IMR-90 (cell line): ENCODE results near the gene SUDS3. TPM values are rescaled to one million over a fixed set of nuclear protein-coding genes. Genes with fewer than 3 reads are reported as not detected.

Experiments
- ATAC-seq: fragments of 200-7000 bp; cut with Tn5 transposase; 2 replicates; pipeline ENCODE4 v1.9.1; 2020; ENCODE audit warnings: low read depth, mild to moderate bottlenecking, moderate library complexity
- BruUV-seq: library from RNA; stranded (reverse); fragments of 400-500 nt; replicated peaks from 2 replicates; lab custom pipeline; 2021; lab: Mats Ljungman, UMichigan
- CTCF ChIA-PET: fragments of 300-600 bp; formaldehyde crosslinking; extraction: SDS; loops from one replicate; lab custom pipeline; 2021; ENCODE audit warnings: antibody characterized with exemption; lab: Yijun Ruan, JAX
- POLR2A ChIA-PET: fragments of 300-600 bp; sonication (Branson Sonifier 250); formaldehyde crosslinking; loops from one replicate; lab custom pipeline; 2022; ENCODE audit warnings: antibody characterized with exemption; ENCODE audit not compliant: unreplicated experiment; lab: Charles Lee
- DNase-seq: peaks from one replicate; pipeline ENCODE4 v3.0.0; 2013
- H2AFZ ChIP-seq: replicated peaks from 2 replicates; pipeline ENCODE3; 2013; ENCODE audit warnings: low read length, mild to moderate bottlenecking; ENCODE audit not compliant: poor library complexity
- H2AK5ac ChIP-seq: 2 replicates; pipeline ENCODE4 v1.6.1; 2013; ENCODE audit warnings: low read depth, low read length, inconsistent platforms
- H2AK9ac ChIP-seq: replicated peaks from 2 replicates; pipeline ENCODE3; 2013; ENCODE audit warnings: mild to moderate bottlenecking, low read depth, low read length, moderate library complexity; ENCODE audit not compliant: poor library complexity
- H2BK120ac ChIP-seq: 2 replicates; pipeline ENCODE4 v1.6.1; 2013; ENCODE audit warnings: low read depth, low read length, inconsistent platforms
- H2BK15ac ChIP-seq: 3 replicates; pipeline ENCODE4 v1.6.1; 2013; ENCODE audit warnings: low read depth, low read length, inconsistent platforms
- H2BK20ac ChIP-seq: 2 replicates; pipeline ENCODE4 v1.6.1; 2013; ENCODE audit warnings: low read depth, mild to moderate bottlenecking, inconsistent platforms, low read length, moderate library complexity
- H2BK5ac ChIP-seq: 2 replicates; pipeline ENCODE4 v1.6.1; 2013; ENCODE audit warnings: mild to moderate bottlenecking, low read depth, low read length, inconsistent platforms; ENCODE audit not compliant: poor library complexity, severe bottlenecking
- H3K14ac ChIP-seq: replicated peaks from 2 replicates; pipeline ENCODE4 v1.6.1; 2013; ENCODE audit warnings: low read depth, low read length, inconsistent platforms
- H3K18ac ChIP-seq: 2 replicates; pipeline ENCODE4 v1.6.1; 2013; ENCODE audit warnings: low read depth, low read length, control low read depth
- H3K23ac ChIP-seq: 2 replicates; pipeline ENCODE4 v1.6.1; 2013; ENCODE audit warnings: low read depth, low read length, inconsistent platforms
- H3K27ac ChIP-seq: 2 replicates; pipeline ENCODE4 v1.5.1; 2013; ENCODE audit warnings: mild to moderate bottlenecking, control low read depth, low read length; ENCODE audit not compliant: insufficient read depth
- H3K27me3 ChIP-seq: 2 replicates; pipeline ENCODE4 v1.6.1; 2013; ENCODE audit warnings: low read length; ENCODE audit not compliant: control insufficient read depth, insufficient read depth
- H3K36me3 ChIP-seq: 2 replicates; pipeline ENCODE4 v1.6.1; 2013; ENCODE audit warnings: low read length, mixed read lengths; ENCODE audit not compliant: control insufficient read depth, insufficient read depth
- H3K4ac ChIP-seq: 2 replicates; pipeline ENCODE4 v1.6.1; 2013; ENCODE audit warnings: low read depth, low read length, inconsistent platforms
- H3K4me1 ChIP-seq: 2 replicates; pipeline ENCODE4 v1.6.1; 2013; ENCODE audit warnings: low read length, mixed read lengths; ENCODE audit not compliant: control insufficient read depth, insufficient read depth
- H3K4me2 ChIP-seq: 2 replicates; pipeline ENCODE4 v1.6.1; 2013; ENCODE audit warnings: low read depth, mild to moderate bottlenecking, control low read depth, low read length, moderate library complexity
- H3K4me3 ChIP-seq: 2 replicates; pipeline ENCODE4 v1.5.1; 2013; ENCODE audit warnings: low read depth, mild to moderate bottlenecking, control low read depth, low read length, moderate library complexity; ENCODE audit not compliant: insufficient read depth
- H3K56ac ChIP-seq: 2 replicates; pipeline ENCODE4 v1.6.1; 2013; ENCODE audit warnings: low read length, inconsistent platforms; ENCODE audit not compliant: insufficient read depth; ENCODE audit errors: extremely low read depth
- H3K79me1 ChIP-seq, 2 experiments: 2 replicates each; pipeline ENCODE4 v1.6.1; 2013; ENCODE audit warnings: low read length in 2 of 2, inconsistent platforms in 1 of 2, low read depth in 1 of 2
- H3K9ac ChIP-seq: 2 replicates; pipeline ENCODE4 v1.6.1; 2013; ENCODE audit warnings: low read depth, low read length, control low read depth
- H3K9me1 ChIP-seq: 2 replicates; pipeline ENCODE4 v1.6.1; 2013; ENCODE audit warnings: low read length, inconsistent platforms; ENCODE audit not compliant: insufficient read depth
- H3K9me3 ChIP-seq: 2 replicates; pipeline ENCODE4 v1.6.1; 2013; ENCODE audit warnings: low read length; ENCODE audit not compliant: control insufficient read depth, insufficient read depth
- H4K20me1 ChIP-seq: 2 replicates; pipeline ENCODE4 v1.6.1; 2013; ENCODE audit warnings: low read length, inconsistent platforms; ENCODE audit not compliant: insufficient read depth
- H4K5ac ChIP-seq: 2 replicates; pipeline ENCODE4 v1.6.1; 2013; ENCODE audit warnings: mild to moderate bottlenecking, low read depth, low read length, control low read depth
- H4K8ac ChIP-seq, 2 experiments: 2 replicates each; pipeline ENCODE4 v1.6.1; 2013; ENCODE audit warnings: low read depth in 2 of 2, low read length in 2 of 2, control low read depth in 1 of 2, inconsistent platforms in 1 of 2
- H4K91ac ChIP-seq: 2 replicates; pipeline ENCODE4 v1.6.1; 2013; ENCODE audit warnings: low read depth, low read length, inconsistent platforms; ENCODE audit not compliant: insufficient read depth
- BHLHE40 ChIP-seq: fragments of 150-350 bp; IDR thresholded peaks from 2 replicates; pipeline ENCODE4 v1.6.1; 2016; ENCODE audit warnings: mild to moderate bottlenecking, low read depth, low read length
- CEBPB ChIP-seq: IDR thresholded peaks from 2 replicates; pipeline ENCODE4 v1.6.1; 2012; ENCODE audit warnings: low read depth, low read length, improper control_type of control experiment
- CTCF ChIP-seq: conservative IDR thresholded peaks from 2 replicates; pipeline ENCODE4 v1.5.1; 2012; ENCODE audit warnings: mild to moderate bottlenecking, low read depth, low read length, improper control_type of control experiment
- ELK1 ChIP-seq: fragments of 150-350 bp; IDR thresholded peaks from 2 replicates; pipeline ENCODE4 v1.6.1; 2016; ENCODE audit warnings: low read depth, mild to moderate bottlenecking, low read length, moderate library complexity, borderline replicate concordance
- FOS ChIP-seq: fragments of 150-350 bp; IDR thresholded peaks from 2 replicates; pipeline ENCODE4 v1.6.1; 2016; ENCODE audit warnings: low read depth, low read length
- MAFK ChIP-seq: IDR thresholded peaks from 2 replicates; pipeline ENCODE4 v1.6.1; 2012; ENCODE audit warnings: low read depth, low read length, improper control_type of control experiment
- MAZ ChIP-seq: IDR thresholded peaks from 2 replicates; pipeline ENCODE4 v1.6.1; 2012; ENCODE audit warnings: low read depth, mild to moderate bottlenecking, low read length, improper control_type of control experiment, moderate library complexity, borderline replicate concordance
- MXI1 ChIP-seq: IDR thresholded peaks from 2 replicates; pipeline ENCODE4 v1.6.1; 2012; ENCODE audit warnings: low read depth, mild to moderate bottlenecking, low read length, moderate library complexity, borderline replicate concordance
- RAD21 ChIP-seq: IDR thresholded peaks from 2 replicates; pipeline ENCODE4 v1.6.1; 2012; ENCODE audit warnings: low read length, improper control_type of control experiment
- RCOR1 ChIP-seq: IDR thresholded peaks from 2 replicates; pipeline ENCODE4 v1.6.1; 2012; ENCODE audit warnings: mild to moderate bottlenecking, low read length, improper control_type of control experiment; ENCODE audit not compliant: insufficient replicate concordance
- RFX5 ChIP-seq: IDR thresholded peaks from 2 replicates; pipeline ENCODE4 v1.8.0; 2012; ENCODE audit warnings: low read depth, mild to moderate bottlenecking, low read length, moderate library complexity
- SMC3 ChIP-seq: fragments of 150-350 bp; IDR thresholded peaks from 2 replicates; pipeline ENCODE4 v1.6.1; 2016; ENCODE audit warnings: low read depth, mild to moderate bottlenecking, antibody characterized with exemption, low read length, moderate library complexity
- USF2 ChIP-seq: fragments of 150-350 bp; IDR thresholded peaks from 2 replicates; pipeline ENCODE4 v1.6.1; 2017; ENCODE audit warnings: mild to moderate bottlenecking, antibody characterized with exemption, low read length, low read depth
- WGBS, 2 experiments: methylation state at CpG; one replicate each; pipeline versions ENCODE4 v1.1.5 to v1.1.7; 2013; ENCODE audit warnings: missing lambda C conversion rate in 2 of 2; ENCODE audit not compliant: insufficient read length in 1 of 2; ENCODE audit errors: extremely low coverage in 2 of 2; 5-methylcytosine and 5-hydroxymethylcytosine counted together
- dilution Hi-C: fragments of 300-500 bp; cut with HindIII; formaldehyde crosslinking; loops from one replicate; pipeline ENCODE4 v1.14.3; 2018; ENCODE audit warnings: low sequenced_read_pairs; ENCODE audit not compliant: unreplicated experiment
- in situ Hi-C: fragments of 300-500 bp; cut with MboI; formaldehyde crosslinking; loops from 3 replicates; pipeline ENCODE4 v1.14.3; 2019; ENCODE audit warnings: low sequenced_read_pairs, inconsistent platforms, mixed read lengths
- intact Hi-C: fragments of 100-400 bp; cut with micrococcal nuclease; formaldehyde crosslinking; loops from 2 replicates; pipeline ENCODE4 v1.10.0; 2022
- polyA plus RNA-seq, 3 experiments: library from polyadenylated mRNA; depleted of rRNA; stranded (reverse); fragments of >200 nt; gene quantifications; 2 replicates each; pipeline ENCODE4 v1.2.3, GENCODE V29; 2012; ENCODE audit warnings: low replicate concordance in 1 of 3
- total RNA-seq: library from RNA; depleted of rRNA; stranded (reverse); fragments of >200 nt; gene quantifications from 2 replicates; pipeline ENCODE4 v1.2.3, GENCODE V29; 2012

Gene SUDS3
- total and polyA plus RNA-seq, 2 of the 4 experiments (the other 2 are of a cell fraction), result 13.4 to 13.8 TPM

DNA sequence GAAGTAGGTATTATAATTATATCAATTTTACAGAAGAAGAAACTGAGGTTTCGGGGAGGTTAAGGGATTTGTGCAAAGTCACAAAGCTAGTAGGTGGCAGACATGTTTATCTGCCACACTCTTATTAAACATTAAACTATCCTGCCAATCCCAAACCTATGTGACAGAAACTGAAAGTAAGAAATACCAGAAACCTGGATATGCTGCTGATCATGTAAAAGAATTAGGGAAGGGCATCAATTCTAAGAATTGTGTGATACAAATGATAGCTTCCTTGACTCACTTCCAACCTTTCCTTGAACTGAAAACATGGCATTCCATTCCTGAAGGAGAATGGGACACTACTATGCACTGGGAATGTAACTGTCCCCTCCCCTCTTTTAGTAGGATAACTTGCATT is 20.5 kb upstream of the SUDS3 start:
- DNase-seq, result no peak
- intact Hi-C loops, result loop anchor here (2.0 kb wide), 1 partner anchor 19 kb away; no protein-coding TSS in a partner anchor
- H3K27ac ChIP-seq, result no peak overlapping the region

More for the DNA sequence above, 20.5 kb upstream of the SUDS3 start:
- POLR2A ChIA-PET, result interaction anchor here (0.7 kb wide), 1 partner anchor 44 kb away, joined by 6 read pairs; no protein-coding TSS in a partner anchor
- no peak overlapping the region for H4K91ac ChIP-seq
- no TSS peak for BruUV-seq
- H3K14ac ChIP-seq, result no peak overlapping the region
- H2AK5ac ChIP-seq, result no peak overlapping the region; the same call in 1 of the 2 replicates
- H3K56ac ChIP-seq, result no peak overlapping the region
- no CpG with 5 or more reads among the region's 1 CpG for WGBS, 2 experiments
- no peak overlapping the region; the same call in 2 of the 3 replicates for H2BK15ac ChIP-seq
- no peak for TF ChIP-seq MAZ
- TF ChIP-seq RCOR1, result no peak
- TF ChIP-seq BHLHE40, result no peak
- TF ChIP-seq SMC3, result no peak
- no peak for TF ChIP-seq USF2
- TF ChIP-seq CTCF, result no peak
- no peak for TF ChIP-seq ELK1
- TF ChIP-seq CEBPB, result no peak
- TF ChIP-seq MXI1, result no peak
- TF ChIP-seq RFX5, result no peak
- TF ChIP-seq MAFK, result no peak
- TF ChIP-seq FOS, result no peak
- no peak for TF ChIP-seq RAD21
- H2AK9ac ChIP-seq, result no peak overlapping the region
- H2BK20ac ChIP-seq, result 0 out of 2 replicates have a peak overlapping the region, but pooled peaks have one; percentile 38
- 0 out of 4 replicates have a peak overlapping the region, but pooled peaks of 1 of the 2 experiments have one; percentile 43 for H4K8ac ChIP-seq
- no peak overlapping the region for H3K4me3 ChIP-seq
- H3K4me2 ChIP-seq, result peak overlapping the region; percentile 68
- peaks cover 4% of the 10 kb centered on the region; the same call in 1 of the 2 replicates for H4K20me1 ChIP-seq
- H3K27me3 ChIP-seq, result no peaks in the 10 kb centered on the region
- peak overlapping the region; percentile 49; the same call in 1 of the 2 replicates for H2BK120ac ChIP-seq
- peak overlapping the region; percentile 78; the same call in 1 of the 2 replicates for H3K23ac ChIP-seq
- ATAC-seq, result no peak
- in situ Hi-C loops (loop anchor here (25.0 kb wide), 1 partner anchor 1756 kb away; the partner anchor contains the start of gene RAB35), dilution Hi-C loops (no loop called here)
- peaks cover 2% of the 10 kb centered on the region; the same call in 1 of the 2 replicates for H3K9me1 ChIP-seq
- H3K36me3 ChIP-seq, result no peaks in the 10 kb centered on the region
- H3K18ac ChIP-seq, result peak overlapping the region; percentile 33; the same call in 1 of the 2 replicates
- CTCF ChIA-PET, result interaction anchor here (2.5 kb wide), 1 partner anchor 21 kb away, joined by 10 read pairs; the partner anchor contains the start of gene SUDS3
- no peak overlapping the region for H2AFZ ChIP-seq
- H3K4ac ChIP-seq, result no peak overlapping the region; the same call in 1 of the 2 replicates
- H3K9me3 ChIP-seq, result no peaks in the 10 kb centered on the region
- H3K79me1 ChIP-seq, result peaks cover 17 to 54% of the 10 kb centered on the region in 2 experiments
- no peak overlapping the region for H3K9ac ChIP-seq
- no peak overlapping the region for H4K5ac ChIP-seq
- H3K4me1 ChIP-seq, result peaks cover 9% of the 10 kb centered on the region
- peak overlapping the region; percentile 62 for H2BK5ac ChIP-seq
